Panc1 (cell line): ENCODE results near the gene HIPK4. TPM values are rescaled to one million over a fixed set of nuclear protein-coding genes. Genes with fewer than 3 reads are reported as not detected.

Experiments
- ATAC-seq: fragments of 200-7000 bp; cut with Tn5 transposase; 2 replicates; pipeline ENCODE4 v1.9.1; 2020; ENCODE audit warnings: mild to moderate bottlenecking, moderate library complexity
- BruUV-seq: library from RNA; stranded (reverse); fragments of 400-500 nt; replicated peaks from 2 replicates; lab custom pipeline; 2021; lab: Mats Ljungman, UMichigan
- CTCF ChIA-PET: fragments of 300-600 bp; sonication (Branson Sonifier 250); formaldehyde crosslinking; loops from one replicate; lab custom pipeline; 2022; ENCODE audit warnings: antibody characterized with exemption; lab: Charles Lee
- POLR2A ChIA-PET: fragments of 300-600 bp; sonication (Branson Sonifier 250); formaldehyde crosslinking; loops from one replicate; lab custom pipeline; 2022; ENCODE audit warnings: antibody characterized with exemption; lab: Charles Lee
- DNase-seq: peaks from one replicate; pipeline ENCODE4 v3.0.0-alpha.2; 2010; ENCODE audit warnings: low read depth, low spot score
- H3K27ac ChIP-seq: 2 replicates; pipeline ENCODE4 v1.5.1; 2011; ENCODE audit warnings: mild to moderate bottlenecking, low read length, inconsistent platforms
- H3K27me3 ChIP-seq: fragments of 200-500 bp; sonication (Bioruptor generic); 2 replicates; pipeline ENCODE4 v1.6.0; 2014; ENCODE audit warnings: low read length, inconsistent platforms; ENCODE audit not compliant: control insufficient read depth, insufficient read depth
- H3K36me3 ChIP-seq: fragments of 200-500 bp; sonication (Bioruptor generic); 2 replicates; pipeline ENCODE4 v1.5.1; 2014; ENCODE audit warnings: inconsistent platforms, mild to moderate bottlenecking, low read length, moderate library complexity; ENCODE audit not compliant: control insufficient read depth, insufficient read depth
- H3K4me1 ChIP-seq: 2 replicates; pipeline ENCODE4 v1.5.1; 2011; ENCODE audit warnings: inconsistent platforms, mild to moderate bottlenecking, low read length, moderate library complexity; ENCODE audit not compliant: control insufficient read depth, insufficient read depth
- H3K4me3 ChIP-seq, 2 experiments: 2 replicates each; pipeline ENCODE4 v1.5.1; 2011 to 2012; ENCODE audit warnings: low read depth in 2 of 2, low read length in 2 of 2, mild to moderate bottlenecking in 2 of 2, inconsistent platforms in 1 of 2, moderate library complexity in 1 of 2
- H3K9me3 ChIP-seq: fragments of 200-500 bp; sonication (Bioruptor generic); 2 replicates; pipeline ENCODE4 v1.5.1; 2014; ENCODE audit warnings: low read depth, mild to moderate bottlenecking, inconsistent platforms, low read length, moderate library complexity; ENCODE audit not compliant: control insufficient read depth, insufficient read depth
- POLR2AphosphoS5 ChIP-seq: IDR thresholded peaks from 2 replicates; pipeline ENCODE4 v1.6.1; 2012; ENCODE audit warnings: mild to moderate bottlenecking, low read depth, low read length, moderate library complexity
- SIN3A ChIP-seq: IDR thresholded peaks from 2 replicates; pipeline ENCODE4 v1.6.1; 2012; ENCODE audit warnings: low read depth, mild to moderate bottlenecking, low read length, moderate library complexity, borderline replicate concordance; ENCODE audit not compliant: insufficient read depth
- TCF7L2 ChIP-seq: IDR thresholded peaks from 2 replicates; pipeline ENCODE4 v1.6.1; 2011; ENCODE audit warnings: mild to moderate bottlenecking, low read depth, low read length, inconsistent platforms
- in situ Hi-C: cut with HindIII; loops from 2 replicates; pipeline ENCODE4 v1.10.0; 2016; ENCODE audit warnings: low sequenced_read_pairs, low pct_unique_long_range_greater_than_20kb
- intact Hi-C: fragments of 100-400 bp; cut with micrococcal nuclease; formaldehyde crosslinking; loops from one replicate; pipeline ENCODE4 v1.10.0; 2022; ENCODE audit not compliant: unreplicated experiment
- total RNA-seq: library from RNA; stranded (reverse); gene quantifications from one replicate; pipeline ENCODE4 v1.2.1, GENCODE V29; 2021; ENCODE audit not compliant: unreplicated experiment
- TF ChIP-seq, protein P1 (sequence below): fragments of 450-650 bp; IDR thresholded peaks from 2 replicates; pipeline ENCODE4 v1.5.1; 2017; ENCODE audit warnings: mild to moderate bottlenecking
- TF ChIP-seq, protein P2 (sequence below), 2 experiments: IDR thresholded peaks; 2 replicates each; pipeline ENCODE4 v1.6.1; 2011 to 2012; ENCODE audit warnings: low read depth in 2 of 2, control low read depth in 1 of 2, low read length in 1 of 2, mild to moderate bottlenecking in 1 of 2, moderate library complexity in 1 of 2; ENCODE audit not compliant: insufficient read depth in 1 of 2

The HIPK4 gene
- total RNA-seq, 1 experiment from 2014 or later = 0.13 TPM

DNA sequence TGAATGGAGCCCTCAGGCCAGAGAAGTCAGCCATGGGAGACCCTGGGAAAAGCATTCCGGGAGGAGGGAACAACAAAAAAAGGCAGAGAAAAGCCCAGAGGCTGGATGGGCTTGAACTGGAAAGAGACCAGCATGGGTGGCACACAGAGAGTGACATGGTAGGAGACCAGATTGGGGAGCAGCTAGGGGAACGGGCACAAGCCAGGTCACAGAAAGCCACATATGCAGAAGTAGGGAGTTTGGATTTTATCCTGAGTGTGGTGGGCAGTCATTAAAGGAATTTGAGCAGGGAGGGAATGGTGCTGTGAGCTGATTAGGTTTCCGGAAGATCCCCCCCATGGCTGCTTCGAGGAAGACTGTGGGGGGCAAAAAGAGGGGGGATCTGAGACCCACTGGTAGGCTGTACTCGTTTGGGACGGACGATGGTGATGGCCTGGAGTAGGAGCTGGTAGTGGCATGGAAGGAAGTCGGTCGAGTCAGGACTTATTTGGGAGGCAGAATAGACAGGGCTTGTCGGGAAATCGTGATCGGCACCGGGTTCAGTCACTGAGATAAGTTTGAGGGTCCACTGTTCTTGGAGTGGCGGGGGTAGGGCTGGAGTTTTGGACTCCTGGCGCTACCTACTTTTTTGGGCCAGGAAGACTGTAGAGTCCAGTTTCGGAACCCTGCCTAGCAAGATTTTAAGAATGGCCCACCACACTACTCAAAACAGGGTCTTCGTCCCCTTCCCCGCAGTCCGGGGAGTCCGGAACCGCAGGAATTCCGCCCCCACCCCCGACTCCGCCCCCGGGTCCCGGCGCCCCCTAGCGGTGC, 34.9 kb upstream of the HIPK4 start:
- no TSS peak for BruUV-seq
- ATAC-seq (no peak), DNase-seq (no peak)
- H3K9me3 ChIP-seq = no peaks in the 10 kb centered on the region
- H3K27ac ChIP-seq = peak overlapping the region; percentile 94
- peak overlapping the region; percentile 85 to 93 for H3K4me3 ChIP-seq
- TF ChIP-seq POLR2AphosphoS5 (no peak), TCF7L2 (no peak), SIN3A (no peak)
- TF ChIP-seq, protein P1, sequence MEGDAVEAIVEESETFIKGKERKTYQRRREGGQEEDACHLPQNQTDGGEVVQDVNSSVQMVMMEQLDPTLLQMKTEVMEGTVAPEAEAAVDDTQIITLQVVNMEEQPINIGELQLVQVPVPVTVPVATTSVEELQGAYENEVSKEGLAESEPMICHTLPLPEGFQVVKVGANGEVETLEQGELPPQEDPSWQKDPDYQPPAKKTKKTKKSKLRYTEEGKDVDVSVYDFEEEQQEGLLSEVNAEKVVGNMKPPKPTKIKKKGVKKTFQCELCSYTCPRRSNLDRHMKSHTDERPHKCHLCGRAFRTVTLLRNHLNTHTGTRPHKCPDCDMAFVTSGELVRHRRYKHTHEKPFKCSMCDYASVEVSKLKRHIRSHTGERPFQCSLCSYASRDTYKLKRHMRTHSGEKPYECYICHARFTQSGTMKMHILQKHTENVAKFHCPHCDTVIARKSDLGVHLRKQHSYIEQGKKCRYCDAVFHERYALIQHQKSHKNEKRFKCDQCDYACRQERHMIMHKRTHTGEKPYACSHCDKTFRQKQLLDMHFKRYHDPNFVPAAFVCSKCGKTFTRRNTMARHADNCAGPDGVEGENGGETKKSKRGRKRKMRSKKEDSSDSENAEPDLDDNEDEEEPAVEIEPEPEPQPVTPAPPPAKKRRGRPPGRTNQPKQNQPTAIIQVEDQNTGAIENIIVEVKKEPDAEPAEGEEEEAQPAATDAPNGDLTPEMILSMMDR = no peak; the same call in 1 of the 2 replicates
- TF ChIP-seq, protein P2, sequence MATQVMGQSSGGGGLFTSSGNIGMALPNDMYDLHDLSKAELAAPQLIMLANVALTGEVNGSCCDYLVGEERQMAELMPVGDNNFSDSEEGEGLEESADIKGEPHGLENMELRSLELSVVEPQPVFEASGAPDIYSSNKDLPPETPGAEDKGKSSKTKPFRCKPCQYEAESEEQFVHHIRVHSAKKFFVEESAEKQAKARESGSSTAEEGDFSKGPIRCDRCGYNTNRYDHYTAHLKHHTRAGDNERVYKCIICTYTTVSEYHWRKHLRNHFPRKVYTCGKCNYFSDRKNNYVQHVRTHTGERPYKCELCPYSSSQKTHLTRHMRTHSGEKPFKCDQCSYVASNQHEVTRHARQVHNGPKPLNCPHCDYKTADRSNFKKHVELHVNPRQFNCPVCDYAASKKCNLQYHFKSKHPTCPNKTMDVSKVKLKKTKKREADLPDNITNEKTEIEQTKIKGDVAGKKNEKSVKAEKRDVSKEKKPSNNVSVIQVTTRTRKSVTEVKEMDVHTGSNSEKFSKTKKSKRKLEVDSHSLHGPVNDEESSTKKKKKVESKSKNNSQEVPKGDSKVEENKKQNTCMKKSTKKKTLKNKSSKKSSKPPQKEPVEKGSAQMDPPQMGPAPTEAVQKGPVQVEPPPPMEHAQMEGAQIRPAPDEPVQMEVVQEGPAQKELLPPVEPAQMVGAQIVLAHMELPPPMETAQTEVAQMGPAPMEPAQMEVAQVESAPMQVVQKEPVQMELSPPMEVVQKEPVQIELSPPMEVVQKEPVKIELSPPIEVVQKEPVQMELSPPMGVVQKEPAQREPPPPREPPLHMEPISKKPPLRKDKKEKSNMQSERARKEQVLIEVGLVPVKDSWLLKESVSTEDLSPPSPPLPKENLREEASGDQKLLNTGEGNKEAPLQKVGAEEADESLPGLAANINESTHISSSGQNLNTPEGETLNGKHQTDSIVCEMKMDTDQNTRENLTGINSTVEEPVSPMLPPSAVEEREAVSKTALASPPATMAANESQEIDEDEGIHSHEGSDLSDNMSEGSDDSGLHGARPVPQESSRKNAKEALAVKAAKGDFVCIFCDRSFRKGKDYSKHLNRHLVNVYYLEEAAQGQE (IDR thresholded peaks at IDR 0.05; ENCODE audit: insufficient read depth in 1 of 2, low read depth in 2 of 2, low read length in 1 of 2) = no peak
- ChIA-PET POLR2A (no interaction called here), CTCF (no interaction called here)
- peaks cover 24% of the 10 kb centered on the region for H3K4me1 ChIP-seq
- peaks cover 4% of the 10 kb centered on the region; the same call in 1 of the 2 replicates for H3K36me3 ChIP-seq
- no peaks in the 10 kb centered on the region for H3K27me3 ChIP-seq
- in situ Hi-C loops = no loop called here
- intact Hi-C loops = no loop called here

DNA sequence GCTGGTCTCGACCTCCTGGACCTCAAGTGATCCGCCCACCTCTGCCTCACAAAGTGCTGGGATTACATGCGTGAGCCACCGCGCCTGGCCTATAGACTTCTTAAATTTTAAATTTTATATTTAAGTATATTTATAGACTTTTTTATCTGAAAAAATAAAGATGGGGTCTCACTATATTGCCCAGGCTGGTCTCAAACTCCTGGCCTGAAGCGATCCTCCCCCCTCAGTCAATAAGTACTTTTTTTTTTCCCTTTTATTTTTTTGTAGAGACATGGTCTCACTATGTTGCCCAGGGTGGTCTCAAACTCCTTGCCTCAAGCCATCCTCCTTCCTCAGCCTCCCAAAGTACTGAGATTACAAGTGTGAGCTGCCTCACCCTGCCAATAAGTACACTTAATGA, 34.0 kb upstream of the HIPK4 start:
- intact Hi-C loops = no loop called here
- in situ Hi-C loops = no loop called here
- no peak for TF ChIP-seq SIN3A
- no peak for TF ChIP-seq POLR2AphosphoS5
- no peak for TF ChIP-seq TCF7L2
- TF ChIP-seq, protein P1 = no peak
- TF ChIP-seq, protein P2 (IDR thresholded peaks at IDR 0.05; ENCODE audit: insufficient read depth in 1 of 2, low read depth in 2 of 2, low read length in 1 of 2) = no peak
- ChIA-PET POLR2A (no interaction called here), CTCF (interaction anchor here (1.9 kb wide), 1 partner anchor 40 kb away, joined by 5 read pairs; no protein-coding TSS in a partner anchor)
- Histone ChIP-seq H3K9me3 (no peaks in the 10 kb centered on the region), H3K4me1 (peaks cover 24% of the 10 kb centered on the region), H3K4me3 (peak overlapping the region; percentile 85 to 93), H3K27me3 (no peaks in the 10 kb centered on the region), H3K36me3 (peaks cover 4% of the 10 kb centered on the region; the same call in 1 of the 2 replicates), H3K27ac (peak overlapping the region; percentile 92)
- DNase-seq = no peak
- no TSS peak for BruUV-seq
- ATAC-seq = no peak
